ENCODE results near the gene TTC7B.

Gene TTC7B

GRCh38 chr14:90644882-90645281 is 171.3 kb downstream of the TTC7B start:
- TF ChIP-seq FOXP2 (optimal IDR thresholded peaks at IDR 0.05; ENCODE audit: borderline replicate concordance, extremely low read depth, extremely low read length, insufficient read depth) (no peak), REST (IDR thresholded peaks at IDR 0.05; ENCODE audit: insufficient read depth in 1 of 2, low read depth in 2 of 2, low read length in 2 of 2) (no peak), TAF1 (IDR thresholded peaks at IDR 0.05; ENCODE audit: borderline replicate concordance, insufficient read depth, low read length) (no peak), POLR2AphosphoS5 (IDR thresholded peaks at IDR 0.05; ENCODE audit: low read depth, low read length) (no peak), SIN3A (IDR thresholded peaks at IDR 0.05; ENCODE audit: borderline replicate concordance, insufficient read depth, low read length) (no peak)

GRCh38 chr14:90643982-90644670 is 172.1 kb downstream of the TTC7B start:
- TF ChIP-seq SIN3A (IDR thresholded peaks at IDR 0.05; ENCODE audit: borderline replicate concordance, insufficient read depth, low read length) (no peak), FOXP2 (optimal IDR thresholded peaks at IDR 0.05; ENCODE audit: borderline replicate concordance, extremely low read depth, extremely low read length, insufficient read depth) (no peak), REST (IDR thresholded peaks at IDR 0.05; ENCODE audit: insufficient read depth in 1 of 2, low read depth in 2 of 2, low read length in 2 of 2) (no peak), TAF1 (IDR thresholded peaks at IDR 0.05; ENCODE audit: borderline replicate concordance, insufficient read depth, low read length) (no peak), POLR2AphosphoS5 (IDR thresholded peaks at IDR 0.05; ENCODE audit: low read depth, low read length) (no peak)

GRCh38 chr14:90642244-90642717 is 173.9 kb downstream of the TTC7B start:
- no peak for TF ChIP-seq POLR2AphosphoS5 (IDR thresholded peaks at IDR 0.05; ENCODE audit: low read depth, low read length)
- no peak for TF ChIP-seq REST (IDR thresholded peaks at IDR 0.05; ENCODE audit: insufficient read depth in 1 of 2, low read depth in 2 of 2, low read length in 2 of 2)
- TF ChIP-seq FOXP2 (optimal IDR thresholded peaks at IDR 0.05; ENCODE audit: borderline replicate concordance, extremely low read depth, extremely low read length, insufficient read depth): no peak
- TF ChIP-seq TAF1 (IDR thresholded peaks at IDR 0.05; ENCODE audit: borderline replicate concordance, insufficient read depth, low read length): no peak

- TF ChIP-seq FOXP2 (optimal IDR thresholded peaks at IDR 0.05; ENCODE audit: borderline replicate concordance, extremely low read depth, extremely low read length, insufficient read depth): no peak
- no peak for TF ChIP-seq REST (IDR thresholded peaks at IDR 0.05; ENCODE audit: insufficient read depth in 1 of 2, low read depth in 2 of 2, low read length in 2 of 2)
- TF ChIP-seq SIN3A (IDR thresholded peaks at IDR 0.05; ENCODE audit: borderline replicate concordance, insufficient read depth, low read length): no peak
- no peak for TF ChIP-seq POLR2AphosphoS5 (IDR thresholded peaks at IDR 0.05; ENCODE audit: low read depth, low read length)
- no peak for TF ChIP-seq TAF1 (IDR thresholded peaks at IDR 0.05; ENCODE audit: borderline replicate concordance, insufficient read depth, low read length)
Observed at GRCh38 chr14:90641615-90642243, 174.5 kb downstream of the TTC7B start.
